Central memory CD4-positive, alpha-beta T cell (primary cell): ENCODE data around the gene ATXN1L.
A peak's percentile ranks its signal among the peaks of the same experiment; 100 is the strongest.
"Not testable (repeated sequence)": the region's sequence is repeated elsewhere in the genome, so short reads cannot be mapped to it uniquely, and the experiment has no call there.

Experiments used
- DNase-seq: peaks from one replicate; pipeline ENCODE4 v3.0.0; 2022

Gene ATXN1L

DNA sequence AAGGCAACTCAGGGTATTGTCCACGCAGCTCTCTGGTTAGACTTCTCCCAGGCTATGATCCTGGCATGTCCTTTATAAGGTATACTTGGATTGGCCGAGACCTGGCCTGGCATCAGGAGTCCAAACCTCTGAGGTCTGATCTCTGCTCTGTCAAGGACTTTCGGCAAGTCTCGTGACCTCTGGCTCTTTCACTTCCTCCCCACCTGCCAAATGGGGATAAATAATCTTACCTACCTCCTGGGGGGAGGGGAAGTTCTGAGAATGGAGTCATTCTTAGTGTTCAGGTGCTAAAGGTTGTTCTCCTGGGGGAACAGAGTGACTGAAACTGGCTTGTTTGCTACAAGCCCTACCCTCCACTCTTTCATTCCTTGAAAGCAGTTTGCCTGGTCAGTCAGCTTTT lies 7.6 kb downstream of the ATXN1L start:
- DNase-seq: no peak

DNA sequence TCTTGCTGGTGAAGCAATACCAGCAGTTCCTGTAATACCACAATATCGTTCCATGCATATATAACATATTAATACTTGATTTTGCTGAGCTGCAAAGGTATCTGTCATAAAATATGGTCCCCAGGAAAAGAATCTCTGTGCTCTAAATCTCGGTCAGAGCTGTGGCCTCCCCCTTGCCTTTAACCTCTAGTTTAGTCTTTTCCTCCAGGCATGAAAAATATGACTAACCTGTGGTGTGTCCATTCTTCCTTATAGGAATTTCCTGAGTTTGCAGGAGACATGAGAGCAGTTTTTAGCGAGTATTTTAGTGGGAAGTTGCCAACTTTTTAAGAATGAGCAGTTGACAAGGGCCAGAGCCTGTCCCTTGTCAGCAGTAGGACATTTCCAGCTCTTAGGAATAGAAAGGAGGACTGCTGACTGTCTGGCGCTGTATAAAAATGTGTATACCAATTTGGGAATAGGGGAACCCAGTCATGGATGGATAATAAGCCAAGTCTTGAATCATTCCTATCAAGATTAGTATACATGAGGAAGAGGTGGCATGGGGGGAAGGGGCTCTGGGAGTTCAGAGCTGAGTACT lies 8.7 kb downstream of the ATXN1L start:
- no peak for DNase-seq

DNA sequence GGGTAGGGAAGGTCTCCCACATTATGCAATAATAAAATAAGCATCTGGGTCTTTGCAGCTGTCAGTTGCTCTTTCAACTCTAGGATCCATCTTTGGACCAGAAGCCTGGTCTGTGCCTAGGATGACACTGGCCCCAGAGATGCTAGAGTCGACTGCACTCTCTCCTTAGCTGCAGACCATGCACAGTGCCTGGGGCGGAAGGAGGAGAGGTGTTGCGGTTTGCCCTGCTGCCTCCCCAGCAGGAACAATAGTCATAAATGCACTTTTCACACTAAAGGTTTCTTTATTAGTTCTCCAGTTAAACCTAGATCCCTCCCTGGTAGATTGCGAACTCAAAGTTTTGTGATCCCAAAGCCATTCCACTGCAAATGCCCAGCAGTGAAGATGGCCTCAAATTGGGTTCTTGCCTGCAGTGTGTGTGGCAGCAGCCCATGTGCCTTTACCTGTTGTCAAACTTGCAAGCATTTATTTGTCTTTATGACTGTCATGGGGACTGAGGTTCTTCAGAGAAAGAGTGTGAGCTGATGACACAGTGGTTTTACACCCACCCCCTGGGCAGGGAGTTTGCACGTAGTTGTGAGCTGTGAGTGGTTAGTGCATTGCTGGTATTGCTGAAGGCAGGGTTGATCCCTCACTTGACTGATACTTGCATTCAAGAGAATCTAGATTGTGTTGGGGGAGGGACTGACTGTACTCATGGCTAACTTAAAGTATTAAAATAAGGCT lies 10.3 kb downstream of the ATXN1L start:
- DNase-seq: peak; percentile 7

DNA sequence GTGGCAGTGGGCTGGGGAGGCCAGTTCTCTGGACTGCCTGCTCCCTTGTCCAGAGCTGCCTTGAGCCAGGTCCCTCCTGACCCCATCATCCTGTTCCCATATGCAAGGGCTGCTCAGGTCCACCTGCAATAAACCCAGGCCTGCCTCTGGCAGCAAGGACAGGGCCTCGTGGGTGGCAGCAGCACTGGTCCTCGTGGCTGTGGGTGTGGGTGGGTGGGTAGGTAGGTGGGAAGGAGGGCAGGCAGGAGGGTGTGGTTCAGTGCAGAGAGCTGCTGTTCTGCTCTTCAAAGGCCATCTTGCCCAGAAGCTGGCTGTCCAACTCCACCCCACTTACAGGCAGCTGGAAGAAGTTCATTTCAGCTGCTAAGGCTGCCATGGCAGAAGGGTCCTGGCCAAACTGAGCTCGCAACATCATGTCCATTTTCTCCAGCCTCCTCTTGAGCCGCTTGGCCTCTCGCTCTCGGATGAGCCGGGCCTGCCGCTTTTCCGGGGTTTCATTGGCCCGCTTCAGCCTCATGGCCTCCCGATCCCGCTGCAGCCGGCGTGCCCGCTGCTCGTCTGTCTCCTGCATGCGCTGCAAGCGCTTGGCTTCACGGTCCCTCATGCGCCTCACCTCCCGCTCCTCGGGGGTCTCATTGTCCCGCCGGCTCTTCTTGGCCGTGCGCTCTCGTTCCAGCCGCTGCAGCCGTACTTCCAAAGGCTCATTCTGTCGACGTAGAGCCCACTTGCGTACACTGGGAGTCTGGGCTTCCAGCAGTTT lies 14.2 kb downstream of the ATXN1L start:
- DNase-seq: no peak

DNA sequence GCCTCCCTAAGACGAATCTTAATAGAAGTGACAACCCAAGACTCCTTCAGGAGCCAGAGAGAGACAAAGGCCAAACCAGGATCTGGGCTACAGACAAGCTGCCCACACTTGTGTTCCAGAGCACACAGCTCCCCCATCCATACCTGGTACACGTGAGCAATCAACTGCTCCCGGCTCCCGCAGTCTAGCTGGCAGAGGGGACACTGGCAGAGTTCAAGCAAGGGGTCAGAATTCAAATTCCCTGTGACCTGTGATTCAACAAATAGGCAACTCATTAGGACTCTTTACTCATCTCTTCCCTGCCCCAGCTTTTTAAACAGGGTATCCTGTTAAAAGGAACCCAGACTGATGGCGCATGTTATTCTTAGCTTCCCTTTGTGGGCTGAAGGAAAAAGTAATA lies 18.2 kb downstream of the ATXN1L start:
- DNase-seq: no peak

DNA sequence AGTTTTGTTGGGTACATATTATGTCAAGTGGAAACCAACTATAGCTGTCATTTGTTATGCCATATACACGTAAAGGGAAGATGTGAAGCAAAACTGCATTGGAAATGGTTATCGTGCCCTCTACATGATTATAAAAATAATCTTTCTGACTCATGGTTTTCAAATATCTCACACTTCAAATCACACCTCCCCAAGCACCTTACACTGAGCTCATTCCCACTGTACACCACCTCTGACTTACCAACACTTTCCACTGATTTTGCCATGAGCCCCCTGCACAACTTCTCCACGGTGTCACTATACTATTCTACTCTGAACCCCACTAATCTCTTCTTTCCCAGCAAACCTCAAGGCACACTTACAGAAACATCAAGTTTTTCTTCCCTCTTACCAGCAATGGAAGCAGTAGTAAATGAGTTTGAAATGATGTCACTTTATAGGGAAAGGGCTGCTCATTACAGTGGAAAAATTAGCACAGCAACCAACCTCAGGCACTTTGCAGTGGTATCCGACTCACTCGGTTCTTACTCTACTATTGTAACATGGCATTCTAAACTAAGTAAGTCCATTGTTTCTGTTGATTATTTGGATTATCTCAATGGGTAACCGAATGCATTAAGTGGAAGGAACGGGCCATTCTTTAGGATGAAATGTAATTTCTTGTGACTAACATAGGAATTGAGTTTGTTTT lies 19.5 kb downstream of the ATXN1L start:
- no peak for DNase-seq

DNA sequence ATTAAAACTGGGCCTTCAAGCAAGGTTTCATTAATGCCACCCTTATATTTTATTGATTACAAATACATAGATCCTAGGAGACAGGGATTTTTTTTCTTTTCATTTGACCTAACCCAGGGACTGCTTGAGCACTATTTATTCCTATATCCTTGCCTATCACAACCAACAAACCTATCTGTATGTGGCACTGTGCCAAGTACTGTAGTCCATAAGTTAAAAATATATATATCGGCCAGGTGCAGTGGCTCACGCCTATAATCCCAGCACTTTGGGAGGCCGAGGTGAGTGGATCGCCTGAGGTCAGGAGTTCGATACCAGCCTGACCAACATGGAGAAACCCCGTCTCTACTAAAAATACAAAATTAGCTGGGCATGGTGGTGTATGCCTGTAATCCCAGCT lies 21.4 kb downstream of the ATXN1L start:
- not testable (repeated sequence) for DNase-seq

DNA sequence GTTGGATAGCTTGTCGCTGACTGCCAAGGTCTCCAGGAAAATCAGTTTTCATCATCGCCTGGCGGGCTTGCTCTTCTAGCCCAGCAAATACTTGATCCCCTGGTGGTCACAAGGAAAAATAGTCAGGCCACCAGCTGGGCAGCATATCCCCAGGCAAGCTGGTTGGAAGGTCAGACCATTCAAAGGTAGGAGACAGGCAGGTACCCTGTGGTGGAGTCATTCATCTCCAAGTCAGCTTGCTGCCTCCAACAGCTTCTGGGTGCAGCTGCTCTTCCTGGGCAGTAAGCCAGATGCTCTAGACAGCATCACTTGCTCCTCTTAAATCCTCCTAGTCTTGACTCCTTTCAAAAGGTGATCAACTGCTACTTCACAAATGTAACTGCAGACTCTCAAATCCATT lies 22.2 kb downstream of the ATXN1L start:
- no peak for DNase-seq

DNA sequence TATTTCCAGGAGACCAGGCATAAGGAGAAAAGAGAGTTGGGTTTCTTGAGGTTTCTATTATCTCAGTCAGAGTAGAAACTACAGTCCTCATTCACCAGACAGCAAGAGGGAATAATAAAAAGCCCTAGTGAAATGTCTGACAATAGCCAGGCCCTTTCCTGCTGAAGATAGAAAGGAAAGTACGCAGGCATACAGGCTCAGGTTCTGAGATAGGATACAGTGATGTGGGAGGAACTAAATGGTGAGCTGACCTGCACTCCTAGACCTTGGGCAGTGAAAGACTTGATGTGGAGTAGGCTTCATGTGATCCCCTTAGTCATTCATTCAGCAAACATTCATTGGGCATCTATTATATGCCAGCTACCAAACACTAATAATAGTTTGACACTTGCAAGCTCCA lies 23.3 kb downstream of the ATXN1L start:
- no peak for DNase-seq

DNA sequence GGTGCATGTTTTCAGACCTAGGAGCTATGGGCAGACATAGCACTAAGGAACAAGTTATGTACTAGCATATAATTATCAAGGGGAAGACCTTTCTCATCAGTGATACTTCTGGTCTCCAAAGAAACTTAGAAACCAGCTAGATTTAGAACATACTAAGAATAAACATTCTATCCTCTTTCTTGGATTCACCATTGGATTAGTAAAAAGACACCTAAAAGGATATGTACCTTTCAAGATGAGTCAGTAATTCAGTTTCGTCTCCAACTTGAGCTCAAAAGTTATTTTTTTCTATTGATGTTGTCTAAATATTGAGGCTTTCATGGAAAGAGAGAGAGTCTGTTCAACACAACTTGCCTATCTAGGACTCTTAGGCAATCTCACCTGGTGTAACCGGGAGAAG lies 25.0 kb downstream of the ATXN1L start:
- no peak for DNase-seq

DNA sequence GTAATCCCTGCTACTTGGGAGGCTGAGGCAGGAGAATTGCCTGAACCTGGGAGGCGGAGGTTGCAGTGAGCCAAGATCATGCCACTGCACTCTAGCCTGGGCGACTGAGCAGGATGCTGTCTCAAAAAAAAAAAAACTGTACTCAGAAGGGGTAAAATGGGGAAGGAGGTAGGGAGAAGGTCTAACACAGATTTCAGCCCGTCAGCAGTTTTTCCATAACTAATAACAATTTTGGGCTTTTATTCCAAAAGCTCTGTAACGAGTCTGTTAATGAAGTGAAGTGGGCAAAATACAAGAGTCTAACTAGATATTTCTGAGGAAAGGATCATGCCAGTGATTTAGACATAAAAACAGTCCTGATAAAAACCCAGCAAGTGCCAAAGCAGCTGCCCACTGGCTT lies 27.4 kb downstream of the ATXN1L start:
- DNase-seq: no peak

DNA sequence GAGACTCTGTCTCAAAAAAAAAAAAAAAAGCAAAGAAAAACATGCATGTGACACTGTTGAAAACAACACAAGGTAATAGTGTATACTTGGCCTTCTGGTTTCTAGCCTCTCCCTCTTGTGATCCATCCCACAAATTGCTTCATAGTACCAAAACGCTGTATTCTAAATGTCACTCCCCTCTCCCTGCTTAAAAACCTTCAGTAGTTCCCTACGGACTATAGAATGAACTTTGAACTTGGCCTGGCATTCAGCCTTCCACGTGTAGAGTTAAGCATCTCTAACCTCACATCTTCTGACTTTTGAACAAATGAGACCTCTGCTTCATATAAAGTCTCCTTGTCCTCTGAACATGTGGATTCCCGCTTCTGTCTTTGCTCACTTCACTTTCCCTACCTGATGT lies 33.1 kb downstream of the ATXN1L start:
- no peak for DNase-seq

DNA sequence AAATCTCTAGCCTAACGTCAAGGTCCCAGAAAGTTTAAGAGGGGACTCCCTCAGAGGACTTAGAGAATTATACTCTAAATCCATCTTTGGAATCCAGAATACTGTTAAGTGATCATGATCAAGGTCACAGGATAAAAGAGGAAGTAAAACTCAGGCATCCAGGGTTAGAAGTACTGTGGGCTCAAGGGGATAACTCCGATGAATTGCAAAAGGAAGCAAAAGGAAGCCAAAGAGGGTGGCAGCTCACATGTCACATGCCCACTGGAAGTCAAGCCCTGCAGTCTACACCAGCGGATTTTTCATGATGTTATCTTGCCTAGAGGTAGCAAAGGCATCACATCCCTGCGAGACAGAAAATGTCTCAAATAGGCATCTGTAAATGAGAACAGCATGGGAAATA lies 34.4 kb downstream of the ATXN1L start:
- DNase-seq: no peak

DNA sequence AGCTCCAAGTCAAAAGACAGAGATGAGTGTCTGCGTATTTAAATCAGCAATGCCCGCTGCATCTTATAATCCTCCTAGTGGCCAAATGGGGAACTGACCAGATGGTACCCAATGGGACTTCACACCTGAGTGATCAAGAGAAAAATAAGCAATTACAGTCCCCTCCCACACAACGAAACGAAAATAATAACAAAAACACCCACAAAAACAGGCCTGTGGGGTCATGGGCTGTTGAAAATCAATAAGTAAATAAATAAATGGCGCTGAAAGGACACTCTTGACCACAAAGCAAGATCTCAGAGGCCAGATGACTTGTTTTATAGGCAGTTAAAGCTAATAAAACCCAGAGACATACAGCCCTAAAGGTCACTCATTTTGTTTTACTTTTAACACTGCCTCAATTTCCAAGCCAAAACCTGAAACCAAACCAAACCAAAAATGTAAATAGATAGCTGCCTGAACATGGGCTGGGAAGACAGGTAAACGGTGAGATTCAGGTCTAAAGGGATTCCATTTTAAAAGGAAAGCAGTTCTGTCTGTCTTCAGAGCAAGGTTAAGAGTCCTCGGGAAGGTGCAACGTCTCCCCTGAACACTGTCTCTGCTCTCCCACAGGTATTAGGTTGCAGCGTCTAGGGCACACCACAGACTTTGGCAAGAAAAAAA lies 36.9 kb downstream of the ATXN1L start:
- DNase-seq: peak; percentile 82

DNA sequence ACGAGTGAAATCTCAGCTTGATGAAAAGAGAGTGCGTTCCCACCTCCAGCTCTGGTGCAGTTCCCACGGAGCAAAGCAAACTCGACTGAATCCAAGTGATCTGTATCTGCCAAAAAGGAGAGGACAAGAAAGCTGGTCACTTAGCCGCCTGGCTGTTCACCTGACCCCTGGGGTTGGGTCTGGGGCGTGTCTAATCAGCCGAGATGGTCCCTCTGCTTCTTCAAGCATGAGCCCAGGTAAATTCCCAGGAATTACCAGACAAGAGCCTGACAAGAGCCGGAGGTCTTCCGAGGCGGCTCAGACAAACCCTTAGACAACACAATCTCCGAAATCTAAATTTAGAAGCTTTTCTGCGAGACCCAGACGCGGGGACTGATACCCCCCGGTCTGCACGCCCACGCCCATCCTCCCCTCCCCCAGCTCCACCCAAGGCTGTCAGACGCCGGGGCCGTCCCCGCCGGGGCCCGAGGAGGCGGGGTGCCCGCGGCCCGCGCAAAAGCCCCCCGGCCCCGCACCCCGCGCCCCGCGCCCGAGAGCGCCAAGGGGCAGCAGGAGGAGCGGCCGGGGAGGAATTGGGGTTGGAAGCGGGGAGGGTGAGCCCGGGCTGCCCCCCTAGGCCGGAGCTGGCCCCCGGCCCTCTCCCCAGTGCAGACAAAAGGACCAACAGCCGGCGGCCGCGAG lies 37.5 kb downstream of the ATXN1L start:
- DNase-seq: peak; percentile 41

DNA sequence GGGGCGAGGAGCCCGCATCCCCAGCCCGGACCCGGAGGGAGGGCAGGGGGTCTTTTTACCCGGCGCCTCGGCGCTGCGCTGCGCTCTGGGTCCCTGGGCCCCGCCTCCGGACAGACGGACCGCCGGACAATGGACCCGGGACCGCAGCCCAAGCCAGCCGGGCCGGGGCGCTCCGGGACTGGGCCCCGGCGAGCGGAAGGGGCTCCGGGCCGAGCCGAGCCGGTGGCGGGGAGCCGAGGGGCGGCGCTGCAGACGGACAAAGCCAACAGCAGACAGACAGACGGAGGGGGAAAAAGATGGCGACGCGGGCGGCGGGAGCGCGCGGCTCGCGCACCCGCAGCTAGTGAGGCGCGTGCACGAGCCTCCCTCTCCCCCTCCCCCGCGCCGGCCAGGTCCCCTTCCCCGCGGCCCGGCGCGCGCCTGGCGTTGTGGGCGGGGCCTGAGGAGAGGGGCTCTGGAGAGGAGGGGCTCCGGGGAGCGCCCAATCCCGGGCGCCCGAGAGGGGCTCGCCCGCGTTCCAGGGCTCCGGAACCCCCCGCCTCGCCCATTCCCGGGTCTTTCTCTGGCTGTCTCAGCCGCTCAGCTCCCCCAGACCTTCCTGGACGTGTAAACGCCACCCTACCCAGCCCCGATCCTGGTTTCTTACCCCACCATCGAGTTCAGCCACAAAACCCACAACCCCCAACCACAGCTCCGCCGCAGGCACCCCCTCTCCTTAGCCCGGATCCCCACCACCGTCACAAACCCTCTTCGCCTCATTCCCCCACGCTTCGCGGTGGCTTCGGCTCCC lies 38.3 kb downstream of the ATXN1L start, which contains the start of gene ZNF821:
ZNF821 (minus strand) TSS at position 334 of the 790 bp plus-strand sequence. CDS start 4,236 bp downstream, outside the sequence.
- peak; percentile 77 for DNase-seq

DNA sequence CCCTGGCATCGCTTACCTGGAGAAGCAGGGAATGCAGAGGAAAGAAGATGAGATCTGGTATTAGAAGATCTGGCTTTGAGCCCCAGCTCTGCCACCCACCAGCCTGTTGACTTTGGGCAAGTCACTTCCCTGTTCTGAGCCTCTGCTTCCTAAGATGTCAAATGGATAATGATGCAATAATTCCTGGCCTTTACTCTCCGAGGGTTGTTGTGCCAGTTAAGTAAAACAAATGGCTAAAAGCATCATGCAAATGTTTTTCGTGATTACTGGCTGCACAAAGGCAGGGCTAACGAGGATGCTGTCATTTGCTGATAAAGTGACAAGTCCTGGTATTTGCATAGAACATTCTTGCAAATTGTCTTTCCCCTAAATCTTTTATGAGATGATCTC lies 39.5 kb downstream of the ATXN1L start:
- no peak for DNase-seq

DNA sequence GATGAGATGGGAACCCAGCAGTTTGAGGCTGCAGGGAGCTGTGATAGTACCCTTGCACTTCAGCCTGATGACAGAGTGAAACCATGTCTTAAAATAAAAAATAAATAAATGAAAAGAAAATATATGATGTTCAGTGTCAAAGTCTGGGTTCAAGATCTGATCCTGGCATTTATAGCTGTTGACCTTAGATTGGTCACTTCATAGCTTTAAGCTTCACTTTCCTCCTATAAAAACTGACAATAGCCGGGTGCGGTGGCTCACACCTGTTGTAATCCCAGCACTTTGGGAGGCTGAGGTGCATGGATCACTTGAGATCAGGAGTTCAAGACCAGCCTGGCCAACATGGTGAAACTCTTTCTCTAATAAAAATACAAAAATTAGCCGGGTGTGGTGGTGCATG lies 43.4 kb downstream of the ATXN1L start:
- DNase-seq: no peak

DNA sequence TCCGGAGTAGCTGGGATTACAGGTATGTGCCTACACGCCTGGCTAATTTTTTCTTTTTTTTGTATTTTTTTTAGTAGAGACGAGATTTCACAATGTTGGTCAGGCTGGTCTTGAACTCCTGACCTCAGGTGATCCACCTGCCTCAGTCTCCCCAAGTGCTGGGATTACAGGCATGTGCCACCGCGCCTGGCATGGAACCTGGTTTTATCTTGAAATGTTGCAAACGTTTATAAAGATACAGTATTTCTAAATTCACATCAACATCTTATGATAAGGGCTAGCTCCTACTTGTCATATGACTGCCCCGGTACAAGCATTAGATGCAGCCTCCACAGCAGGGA lies 48.1 kb downstream of the ATXN1L start:
- DNase-seq: no peak

DNA sequence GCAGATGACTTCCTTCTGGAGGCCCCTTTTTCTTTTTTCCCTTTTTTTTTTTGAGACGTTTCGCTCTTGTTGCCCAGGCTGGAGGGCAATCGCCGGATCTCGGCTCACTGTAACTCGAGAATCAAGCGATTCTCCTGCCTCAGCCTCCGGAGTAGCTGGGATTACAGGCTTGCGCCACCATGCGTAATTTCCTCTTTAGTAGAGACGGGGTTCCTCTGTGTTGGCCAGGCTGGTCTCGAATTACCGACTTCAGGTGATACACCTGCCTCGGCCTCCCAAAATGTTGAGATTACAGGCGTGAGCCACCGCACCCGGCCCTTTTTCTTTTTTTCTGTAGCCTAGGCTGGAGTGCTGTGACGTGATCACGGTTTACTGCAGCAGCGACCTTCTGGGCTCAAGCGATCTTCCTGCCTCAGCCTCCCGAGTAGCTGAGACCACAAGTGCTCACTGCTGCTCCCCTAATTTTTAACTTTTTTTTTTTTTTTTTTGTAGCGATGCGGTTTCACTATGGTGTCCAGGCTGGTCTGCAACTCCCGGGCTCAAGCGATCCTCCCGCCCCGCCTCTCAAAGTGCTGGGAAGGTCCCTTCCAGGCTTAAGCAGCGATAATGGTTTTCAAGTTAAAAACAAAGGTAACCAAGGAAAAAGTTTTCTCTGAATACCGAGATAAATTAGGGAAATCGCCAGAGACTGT lies 48.6 kb downstream of the ATXN1L start:
- peak; percentile 36 for DNase-seq
